ENCODE data around the gene F12. TPM values are rescaled to one million over a fixed set of nuclear protein-coding genes. Genes with fewer than 3 reads are reported as not detected.

F12 gene
- total RNA-seq, 4 donors from 2014 or later, result 0.36 to 1.2 (median 0.95) TPM; not detected in 1

GRCh38 chr5:177372034-177372896 lies 37.1 kb downstream of the F12 start:
- intact Hi-C loops (cut with DNase I; ENCODE audit: low total_unique reads), result no loop called here
- in situ Hi-C loops (cut with MboI; ENCODE audit: low sequenced_read_pairs in 4 of 4), result no loop called here
- TF ChIP-seq POLR2A (IDR thresholded peaks at IDR 0.05) (no peak), CTCF (IDR thresholded peaks at IDR 0.05 in 4 of 5, conservative IDR thresholded peaks at IDR 0.05 in 1 of 5) (no peak)
- Histone ChIP-seq H3K4me3 (no peak overlapping the region), H3K27ac (peak overlapping the region in 1 of 4 donors; percentile 83), H3K27me3 (no peaks in the 10 kb centered on the region), H3K36me3 (no peaks in the 10 kb centered on the region), H3K4me1 (peaks cover 28 to 34% of the 10 kb centered on the region in 2 donors), H3K9me3 (no peaks in the 10 kb centered on the region)
- DNase-seq (no peak), ATAC-seq (no peak)

DNA sequence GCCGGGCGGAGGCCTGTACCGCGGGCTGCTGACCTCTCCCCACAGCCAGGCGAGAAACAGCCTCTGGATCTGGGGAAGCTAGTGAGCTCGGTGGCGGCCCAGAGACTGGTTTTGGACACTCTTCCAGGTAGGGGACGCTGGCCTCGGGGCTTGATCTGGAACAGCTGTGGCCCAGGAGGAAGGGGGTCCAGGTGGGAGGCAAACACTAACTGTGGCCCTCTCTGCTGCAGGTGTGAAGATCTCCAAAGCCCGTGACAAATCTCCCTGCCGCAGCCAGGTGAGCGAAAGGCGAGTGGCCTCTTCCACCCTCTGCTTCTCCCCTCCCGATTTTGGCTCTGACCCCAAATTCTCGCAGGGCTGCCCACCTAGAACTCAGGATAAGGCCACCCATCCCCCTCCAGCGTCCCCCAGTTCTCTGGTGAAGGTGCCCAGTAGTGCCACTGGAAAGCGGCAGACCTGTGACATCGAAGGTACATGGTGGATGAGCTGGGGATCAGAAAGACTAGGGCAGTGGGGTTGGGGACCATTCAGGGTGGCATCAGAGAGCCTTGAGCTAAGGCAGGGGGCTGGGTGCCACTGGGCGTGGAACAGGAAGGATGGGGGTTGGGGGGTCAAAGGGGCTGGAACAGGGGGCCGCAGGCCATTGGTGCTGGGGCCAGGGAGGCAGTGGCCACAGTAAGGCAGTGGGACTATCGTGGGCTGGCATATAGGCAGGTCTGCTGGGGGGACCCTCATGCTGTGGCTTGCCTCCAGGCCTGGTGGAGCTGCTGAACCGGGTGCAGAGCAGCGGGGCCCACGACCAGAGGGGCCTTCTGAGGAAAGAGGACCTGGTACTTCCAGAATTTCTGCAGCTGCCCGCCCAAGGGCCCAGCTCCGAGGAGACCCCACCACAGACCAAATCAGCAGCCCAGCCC lies 38.0 kb downstream of the F12 start:
- in situ Hi-C loops (cut with MboI; ENCODE audit: low sequenced_read_pairs in 4 of 4), result no loop called here
- H3K27me3 ChIP-seq, result no peaks in the 10 kb centered on the region
- H3K4me3 ChIP-seq, result peak overlapping the region; percentile 44 to 57 (median 50)
- ATAC-seq, result no peak
- TF ChIP-seq CTCF (IDR thresholded peaks at IDR 0.05 in 4 of 5, conservative IDR thresholded peaks at IDR 0.05 in 1 of 5) (no peak), POLR2A (IDR thresholded peaks at IDR 0.05) (no peak)
- H3K36me3 ChIP-seq, result no peaks in the 10 kb centered on the region
- intact Hi-C loops (cut with DNase I; ENCODE audit: low total_unique reads), result no loop called here
- DNase-seq, result no peak
- H3K4me1 ChIP-seq, result peaks cover 35% of the 10 kb centered on the region in 2 donors
- H3K9me3 ChIP-seq, result no peaks in the 10 kb centered on the region
- peak overlapping the region; percentile 63 to 83 (median 79) for H3K27ac ChIP-seq

DNA sequence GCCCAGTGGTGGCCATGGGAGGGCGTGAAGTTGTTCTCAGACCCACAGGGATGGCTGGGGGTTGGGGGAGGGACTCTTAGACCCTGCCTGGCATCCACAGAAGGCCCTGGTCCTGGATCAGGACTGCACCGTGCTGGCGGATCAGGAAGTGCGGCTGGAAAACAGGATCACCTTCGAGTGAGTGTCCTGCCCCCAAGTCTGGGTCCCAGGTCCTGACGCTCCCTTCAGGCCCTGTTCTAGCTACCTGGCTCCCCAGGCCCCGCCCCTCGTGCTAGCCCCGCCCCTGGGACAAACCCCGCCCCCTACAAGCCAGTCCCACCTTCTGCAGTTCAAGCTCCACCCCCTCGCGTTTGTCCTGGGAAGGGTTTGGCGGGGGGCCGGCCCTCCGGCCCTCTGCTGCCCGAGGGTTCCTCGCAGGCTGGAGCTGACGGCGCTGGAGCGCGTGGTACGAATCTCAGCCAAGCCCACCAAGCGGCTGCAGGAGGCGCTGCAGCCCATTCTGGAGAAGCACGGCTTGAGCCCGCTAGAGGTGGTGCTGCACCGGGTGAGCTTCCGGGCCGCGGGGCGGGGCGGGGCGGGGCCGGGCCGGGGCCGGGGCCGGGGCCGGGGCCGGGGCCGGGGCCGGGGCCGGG lies 38.8 kb downstream of the F12 start:
- intact Hi-C loops (cut with DNase I; ENCODE audit: low total_unique reads), result no loop called here
- peaks cover 35 to 39% of the 10 kb centered on the region in 2 donors for H3K4me1 ChIP-seq
- H3K27me3 ChIP-seq, result no peaks in the 10 kb centered on the region
- ATAC-seq (peak; percentile 61 to 68), DNase-seq (peak; percentile 65 to 92)
- no peak for TF ChIP-seq POLR2A (IDR thresholded peaks at IDR 0.05)
- peak in 4 of 5 experiments; percentile 33 to 51 (median 50) for TF ChIP-seq CTCF (IDR thresholded peaks at IDR 0.05 in 4 of 5, conservative IDR thresholded peaks at IDR 0.05 in 1 of 5)
- H3K27ac ChIP-seq, result peak overlapping the region; percentile 74 to 83 (median 79)
- H3K4me3 ChIP-seq, result peak overlapping the region; percentile 44 to 57 (median 50)
- H3K36me3 ChIP-seq, result no peaks in the 10 kb centered on the region
- no peaks in the 10 kb centered on the region for H3K9me3 ChIP-seq
- in situ Hi-C loops (cut with MboI; ENCODE audit: low sequenced_read_pairs in 4 of 4), result no loop called here

- intact Hi-C loops (cut with DNase I; ENCODE audit: low total_unique reads) (loop anchor here (5.0 kb wide), 1 partner anchor 58 kb away; the partner anchor contains the start of gene MXD3), in situ Hi-C loops (cut with MboI; ENCODE audit: low sequenced_read_pairs in 4 of 4) (no loop called here)
- TF ChIP-seq POLR2A (IDR thresholded peaks at IDR 0.05) (no peak), CTCF (IDR thresholded peaks at IDR 0.05 in 4 of 5, conservative IDR thresholded peaks at IDR 0.05 in 1 of 5) (no peak)
- no peaks in the 10 kb centered on the region for H3K9me3 ChIP-seq
- H3K36me3 ChIP-seq, result no peaks in the 10 kb centered on the region
- H3K4me1 ChIP-seq, result peaks cover 35 to 39% of the 10 kb centered on the region in 2 donors
- ATAC-seq, result peak in 1 of 2 donors; percentile 8
- DNase-seq, result peak in 1 of 2 donors; percentile 54
- H3K27ac ChIP-seq, result peak overlapping the region; percentile 74 to 83 (median 79)
- no peaks in the 10 kb centered on the region for H3K27me3 ChIP-seq
- no peak overlapping the region for H3K4me3 ChIP-seq
Observed at GRCh38 chr5:177369645-177370440, 39.5 kb downstream of the F12 start.

Measured in gastrocnemius medialis (tissue), 4 donors.